GM21737 (cell line): ENCODE measurements around the gene GNAI2.

ENCODE experiments used
- ATAC-seq: cut with Tn5 transposase; IDR thresholded peaks from one replicate; pipeline ENCODE4 v1.9.1; 2021; ENCODE audit warnings: mild to moderate bottlenecking, moderate library complexity; ENCODE audit not compliant: unreplicated experiment

GNAI2 gene

GRCh38 chr3:50295553-50296431 is 59.8 kb downstream of the GNAI2 start:
- no peak for ATAC-seq

GRCh38 chr3:50296721-50297383 is 60.8 kb downstream of the GNAI2 start:
- no peak for ATAC-seq

GRCh38 chr3:50297384-50297775 is 61.4 kb downstream of the GNAI2 start:
- no peak for ATAC-seq

- ATAC-seq: no peak
Observed at GRCh38 chr3:50297896-50298725, 62.1 kb downstream of the GNAI2 start.

GRCh38 chr3:50298836-50299637 is 63.0 kb downstream of the GNAI2 start, which contains the start of the genes HYAL3 and NAA80:
HYAL3 (minus strand) TSS chr3:50299405; CDS start chr3:50295602, 3,803 bp downstream.
NAA80 (minus strand) TSS chr3:50299405; CDS start chr3:50297463, 1,942 bp downstream.
- peak; percentile 81 for ATAC-seq

- no peak for ATAC-seq
Observed at GRCh38 chr3:50299638-50299928, 63.6 kb downstream of the GNAI2 start.

- ATAC-seq: no peak
Observed at GRCh38 chr3:50299929-50300680, 64.1 kb downstream of the GNAI2 start.

- no peak for ATAC-seq
Observed at GRCh38 chr3:50300681-50301254, 64.8 kb downstream of the GNAI2 start.

GRCh38 chr3:50302095-50303012 is 66.3 kb downstream of the GNAI2 start:
- no peak for ATAC-seq

GRCh38 chr3:50303013-50303815 is 67.2 kb downstream of the GNAI2 start, which contains the start of gene HYAL1:
HYAL1 (minus strand) TSS chr3:50303574; CDS start chr3:50302956, 618 bp downstream.
- ATAC-seq: no peak

GRCh38 chr3:50304601-50305000 is 68.6 kb downstream of the GNAI2 start:
- ATAC-seq: no peak
